Activated CD4-positive, alpha-beta T cell treated with anti-CD3 and anti-CD28 coated beads, Interleukin-2, amount 10 ng/mL, durations not matched to agents 24 days and 14 days (primary cell): ENCODE measurements around the gene PRKX. TPM values are rescaled to one million over a fixed set of nuclear protein-coding genes. Genes with fewer than 3 reads are reported as not detected.
"Not testable (repeated sequence)": the region's sequence is repeated elsewhere in the genome, so short reads cannot be mapped to it uniquely, and the experiment has no call there.

Source experiments
- DNase-seq: peaks from one replicate; pipeline ENCODE4 v3.0.0; 2022
- H3K27ac Mint-ChIP-seq: one replicate; pipeline ENCODE4 v1.8.0; 2022; ENCODE audit warnings: mild to moderate bottlenecking, mixed read lengths
- H3K27me3 Mint-ChIP-seq: one replicate; pipeline ENCODE4 v1.8.0; 2022; ENCODE audit warnings: mixed read lengths
- H3K36me3 Mint-ChIP-seq: one replicate; pipeline ENCODE4 v1.8.0; 2022; ENCODE audit warnings: low read depth, mild to moderate bottlenecking, mixed read lengths
- H3K4me1 Mint-ChIP-seq: one replicate; pipeline ENCODE4 v1.8.0; 2021; ENCODE audit warnings: mixed read lengths
- H3K4me3 Mint-ChIP-seq: one replicate; pipeline ENCODE4 v1.8.0; 2022; ENCODE audit warnings: mild to moderate bottlenecking, moderate library complexity, mixed read lengths
- H3K9me3 Mint-ChIP-seq: one replicate; pipeline ENCODE4 v1.8.0; 2021; ENCODE audit warnings: mixed read lengths
- intact Hi-C: fragments of 100-400 bp; cut with micrococcal nuclease; formaldehyde crosslinking; loops from one replicate; pipeline ENCODE4 v1.15.1; 2023
- total RNA-seq: library from RNA; stranded (reverse); gene quantifications from 2 replicates; pipeline ENCODE4 v1.2.3, GENCODE V29; 2022

The PRKX gene
- total RNA-seq: 61.3 and 62.3 TPM in 2 replicates

- Mint-ChIP-seq H3K9me3 (no peaks in the 10 kb centered on the region), H3K4me3 (peak within 1 kb of the TSS; percentile 97), H3K27me3 (no peaks in the 10 kb centered on the region), H3K4me1 (peaks cover 8% of the 10 kb centered on the region), H3K27ac (peak within 1 kb of the TSS; percentile 94), H3K36me3 (peaks cover 15% of the 10 kb centered on the region)
- intact Hi-C loops: loop anchor here (2.0 to 5.0 kb wide), 3 partner anchors 25 to 1006 kb away; no protein-coding TSS in a partner anchor
- peak; percentile 93 for DNase-seq
Measured at GRCh38 chrX:3713225-3713936, at the start of gene PRKX. Gene PRKX, minus strand, starts transcription at chrX:3713649. Its CDS starts 396 bp downstream, at chrX:3713253.

- H3K27me3 Mint-ChIP-seq: peaks cover 10% of the 10 kb centered on the region
- no peaks in the 10 kb centered on the region for H3K4me1 Mint-ChIP-seq
- DNase-seq: no peak
- no peak overlapping the region for H3K27ac Mint-ChIP-seq
- intact Hi-C loops: no loop called here
- no peak overlapping the region for H3K4me3 Mint-ChIP-seq
- no peaks in the 10 kb centered on the region for H3K36me3 Mint-ChIP-seq
- peaks cover 11% of the 10 kb centered on the region for H3K9me3 Mint-ChIP-seq
Measured at GRCh38 chrX:3763111-3763510, 49.7 kb upstream of the PRKX start.

DNA sequence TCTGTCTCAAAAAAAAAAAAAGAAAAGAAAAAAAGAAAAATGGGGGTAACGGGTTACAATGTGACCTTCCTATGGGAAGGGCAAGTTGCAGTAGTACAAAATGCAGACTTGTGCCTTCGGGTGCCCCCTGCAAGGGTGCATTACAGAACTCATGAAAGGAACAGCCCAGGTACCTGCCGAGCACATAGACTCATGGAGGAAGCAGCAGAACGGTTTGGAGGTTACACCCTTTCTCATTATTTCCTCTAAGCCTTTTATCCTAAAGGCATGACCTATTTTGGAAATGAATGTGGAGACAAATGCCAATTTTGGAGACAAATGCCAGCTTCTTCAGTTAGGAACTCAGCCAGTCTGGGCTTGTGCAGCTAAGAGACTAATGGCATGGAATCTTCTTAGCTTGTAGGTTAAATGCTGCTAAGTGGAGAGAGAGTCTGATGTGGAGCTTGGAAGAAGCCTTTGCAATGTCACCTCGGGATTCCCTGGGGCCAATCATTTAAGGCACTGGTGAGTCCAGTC, 44.1 kb upstream of the PRKX start:
- no peaks in the 10 kb centered on the region for H3K9me3 Mint-ChIP-seq
- intact Hi-C loops: no loop called here

GRCh38 chrX:3748052-3748559, 34.7 kb upstream of the PRKX start:
- peak; percentile 58 for DNase-seq
- H3K27me3 Mint-ChIP-seq: peaks cover 2% of the 10 kb centered on the region
- H3K9me3 Mint-ChIP-seq: peaks cover 4% of the 10 kb centered on the region
- peak overlapping the region; percentile 37 for H3K4me3 Mint-ChIP-seq
- peak overlapping the region; percentile 51 for H3K27ac Mint-ChIP-seq
- intact Hi-C loops: no loop called here
- peaks cover 31% of the 10 kb centered on the region for H3K4me1 Mint-ChIP-seq
- peaks cover 9% of the 10 kb centered on the region for H3K36me3 Mint-ChIP-seq

More for the DNA sequence above, 44.1 kb upstream of the PRKX start:
- Mint-ChIP-seq H3K27me3 (peaks cover 3% of the 10 kb centered on the region), H3K27ac (no peak overlapping the region), H3K4me1 (no peaks in the 10 kb centered on the region), H3K36me3 (no peaks in the 10 kb centered on the region), H3K4me3 (no peak overlapping the region)
- no peak for DNase-seq

DNA sequence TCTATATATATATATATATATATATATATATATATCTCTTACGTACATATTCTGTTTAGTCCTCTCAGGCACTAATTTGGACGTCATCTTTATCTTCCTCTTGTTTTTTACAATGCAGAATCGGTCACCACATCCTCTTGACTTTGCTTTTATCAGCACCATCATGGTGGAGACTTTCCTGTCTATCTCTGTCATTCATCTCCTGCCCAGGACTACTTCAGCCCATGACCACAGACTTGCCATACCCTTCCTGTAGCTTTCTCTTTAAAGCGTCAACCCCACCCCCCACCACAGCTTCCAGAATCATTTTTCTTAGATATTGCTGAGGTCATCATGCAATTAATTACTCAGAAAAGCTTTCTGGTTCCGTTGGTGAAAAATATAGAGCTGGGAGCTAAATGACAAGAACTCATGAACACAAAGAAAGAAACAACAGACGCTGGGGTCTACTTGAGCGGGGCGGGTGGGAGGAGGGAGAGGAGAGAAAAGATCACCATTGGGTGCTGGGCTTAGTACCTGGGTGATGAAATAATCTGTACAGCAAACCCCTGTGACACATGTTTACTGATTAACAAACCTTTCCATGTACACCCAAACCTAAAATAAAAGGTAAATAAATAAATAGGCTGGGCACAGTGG, 30.5 kb upstream of the PRKX start:
- no peaks in the 10 kb centered on the region for H3K27me3 Mint-ChIP-seq
- peak overlapping the region; percentile 56 for H3K4me3 Mint-ChIP-seq
- intact Hi-C loops: no loop called here
- peak overlapping the region; percentile 83 for H3K27ac Mint-ChIP-seq
- peak; percentile 82 for DNase-seq
- peaks cover 7% of the 10 kb centered on the region for H3K9me3 Mint-ChIP-seq
- H3K4me1 Mint-ChIP-seq: peaks cover 33% of the 10 kb centered on the region
- H3K36me3 Mint-ChIP-seq: peaks cover 13% of the 10 kb centered on the region

GRCh38 chrX:3740946-3741345, 27.5 kb upstream of the PRKX start:
- H3K27me3 Mint-ChIP-seq, intact Hi-C loops, H3K9me3 Mint-ChIP-seq, H3K4me3 Mint-ChIP-seq, DNase-seq, H3K27ac Mint-ChIP-seq: not testable (repeated sequence)
- peaks cover 11% of the 10 kb centered on the region for H3K36me3 Mint-ChIP-seq
- H3K4me1 Mint-ChIP-seq: peaks cover 23% of the 10 kb centered on the region

- peak overlapping the region; percentile 88 for H3K27ac Mint-ChIP-seq
- peaks cover 10% of the 10 kb centered on the region for H3K9me3 Mint-ChIP-seq
Measured at GRCh38 chrX:3738509-3738908, 25.1 kb upstream of the PRKX start.

DNA sequence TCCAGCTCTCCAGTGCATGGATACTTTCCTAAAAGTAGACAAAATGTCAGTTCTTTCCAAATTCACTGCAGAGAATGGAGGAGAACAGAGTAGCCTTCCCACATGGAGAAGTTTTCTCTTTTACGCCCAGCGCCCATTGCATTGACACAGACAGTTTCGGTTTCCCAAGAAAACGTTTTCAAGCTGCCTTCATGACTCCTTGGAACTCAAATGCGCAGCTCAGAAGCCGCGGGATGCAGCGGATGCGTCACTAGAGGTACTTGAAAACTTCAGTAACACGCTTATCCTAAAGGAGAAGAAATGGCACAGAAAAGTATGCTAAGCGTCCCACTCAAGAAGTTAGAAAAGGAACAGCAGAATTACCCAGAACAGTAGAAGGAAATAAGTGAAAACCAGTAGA, 23.1 kb upstream of the PRKX start:
- H3K27me3 Mint-ChIP-seq, H3K36me3 Mint-ChIP-seq, DNase-seq, H3K27ac Mint-ChIP-seq, H3K9me3 Mint-ChIP-seq, H3K4me3 Mint-ChIP-seq: not testable (repeated sequence)
- intact Hi-C loops: loop anchor here (5.0 kb wide), 1 partner anchor 34 kb away; no protein-coding TSS in a partner anchor
- H3K4me1 Mint-ChIP-seq: peaks cover 13% of the 10 kb centered on the region

More at GRCh38 chrX:3738509-3738908, 25.1 kb upstream of the PRKX start:
- intact Hi-C loops: loop anchor here (2.0 to 5.0 kb wide), 2 partner anchors 26 to 36 kb away; partner anchors contain the start of gene PRKX
- peaks cover 8% of the 10 kb centered on the region for H3K36me3 Mint-ChIP-seq
- no peaks in the 10 kb centered on the region for H3K27me3 Mint-ChIP-seq
- peaks cover 13% of the 10 kb centered on the region for H3K4me1 Mint-ChIP-seq
- H3K4me3 Mint-ChIP-seq: no peak overlapping the region
- DNase-seq: no peak

DNA sequence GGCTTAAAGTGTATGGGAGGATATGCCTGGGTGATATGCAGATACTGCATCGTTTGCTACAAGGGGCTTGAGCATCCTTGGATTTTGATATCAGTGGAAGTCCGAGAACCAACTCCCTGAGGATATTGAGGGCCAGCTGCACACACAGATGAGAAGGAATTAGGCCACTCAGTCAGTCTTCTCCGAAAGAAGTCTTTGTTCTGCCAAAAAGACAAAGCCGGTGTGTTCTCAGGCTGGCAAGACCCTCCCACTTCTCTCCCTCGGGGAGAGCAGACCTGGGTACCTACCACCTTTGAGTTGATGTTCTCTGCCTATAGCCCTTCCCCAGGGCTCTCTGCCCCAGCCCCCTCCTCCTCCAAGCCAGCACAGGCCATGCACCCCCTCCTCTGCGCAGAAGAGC, 22.4 kb upstream of the PRKX start:
- intact Hi-C loops: loop anchor here (5.0 kb wide), 1 partner anchor 34 kb away; no protein-coding TSS in a partner anchor
- H3K36me3 Mint-ChIP-seq, H3K27me3 Mint-ChIP-seq, H3K4me3 Mint-ChIP-seq, H3K27ac Mint-ChIP-seq, DNase-seq, H3K9me3 Mint-ChIP-seq: not testable (repeated sequence)
- peaks cover 13% of the 10 kb centered on the region for H3K4me1 Mint-ChIP-seq

DNA sequence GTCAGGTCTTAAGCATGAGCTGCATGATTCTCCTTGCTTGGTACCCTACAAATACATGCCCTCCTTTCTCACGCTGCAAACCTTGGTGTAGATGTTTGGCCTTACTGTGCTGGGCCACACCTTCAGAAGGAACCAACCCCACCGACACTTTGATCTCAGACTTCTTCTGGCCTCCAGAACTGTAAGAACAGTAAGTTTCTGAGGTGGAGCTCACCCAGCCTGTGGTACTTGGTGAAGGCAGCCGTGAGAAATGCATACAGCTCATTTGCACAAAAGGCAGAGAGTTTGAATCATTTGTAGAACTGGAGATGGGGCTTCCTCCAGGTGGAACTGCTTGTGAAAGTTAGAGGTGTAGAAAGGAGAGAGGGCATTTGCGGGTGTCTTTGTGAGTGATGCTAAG, 21.0 kb upstream of the PRKX start:
- H3K27ac Mint-ChIP-seq, H3K27me3 Mint-ChIP-seq, DNase-seq, H3K36me3 Mint-ChIP-seq, H3K9me3 Mint-ChIP-seq, intact Hi-C loops, H3K4me3 Mint-ChIP-seq: not testable (repeated sequence)
- H3K4me1 Mint-ChIP-seq: peaks cover 12% of the 10 kb centered on the region

DNA sequence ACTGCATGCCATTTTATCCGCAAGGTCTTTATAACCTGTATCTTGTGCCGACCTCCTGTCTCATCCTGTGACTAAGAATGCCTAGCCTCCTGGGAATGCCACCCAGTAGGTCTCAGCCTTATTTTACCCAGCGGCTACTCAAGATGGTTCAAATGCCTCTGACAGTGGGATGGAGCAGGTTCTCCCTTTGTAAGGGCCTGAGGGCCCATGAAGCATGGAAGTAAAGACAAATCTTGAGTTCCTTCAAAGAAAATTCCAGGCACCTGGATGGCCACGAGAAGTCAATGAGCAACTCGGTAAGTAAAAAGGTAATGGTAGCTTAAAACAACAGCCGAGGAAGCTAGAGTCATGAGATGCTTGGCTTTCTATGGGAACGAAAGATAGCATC, 19.6 kb upstream of the PRKX start:
- H3K27ac Mint-ChIP-seq: no peak overlapping the region

GRCh38 chrX:3732326-3733042, 19.0 kb upstream of the PRKX start:
- DNase-seq: not testable (repeated sequence)

More for the DNA sequence above, 19.6 kb upstream of the PRKX start:
- H3K9me3 Mint-ChIP-seq: no peaks in the 10 kb centered on the region
- DNase-seq: no peak
- H3K4me1 Mint-ChIP-seq: peaks cover 4% of the 10 kb centered on the region
- no peaks in the 10 kb centered on the region for H3K36me3 Mint-ChIP-seq
- no peaks in the 10 kb centered on the region for H3K27me3 Mint-ChIP-seq
- no peak overlapping the region for H3K4me3 Mint-ChIP-seq
- intact Hi-C loops: no loop called here

DNA sequence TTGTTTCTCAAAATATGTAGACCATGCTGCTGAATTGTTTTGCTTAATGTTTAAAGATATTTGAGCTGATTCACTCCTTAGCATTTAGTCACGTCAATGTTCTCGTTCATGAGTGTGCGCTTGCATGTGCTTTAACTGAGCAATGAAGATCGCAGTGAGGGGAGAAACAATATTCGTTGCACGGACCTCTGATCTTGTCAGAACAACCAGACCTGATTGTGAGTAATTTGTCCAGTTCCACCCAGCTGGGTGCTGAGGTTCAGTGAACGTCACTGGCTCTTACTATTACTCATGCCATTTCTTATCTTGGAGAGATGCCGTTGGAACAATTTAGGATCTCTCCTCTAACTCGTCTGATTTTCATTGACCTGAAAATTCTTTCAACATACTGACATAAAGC, 15.0 kb upstream of the PRKX start:
- intact Hi-C loops: no loop called here
- H3K4me1 Mint-ChIP-seq: no peaks in the 10 kb centered on the region
- H3K9me3 Mint-ChIP-seq: no peaks in the 10 kb centered on the region
- H3K27ac Mint-ChIP-seq: no peak overlapping the region
- no peaks in the 10 kb centered on the region for H3K36me3 Mint-ChIP-seq
- H3K4me3 Mint-ChIP-seq: no peak overlapping the region
- H3K27me3 Mint-ChIP-seq: no peaks in the 10 kb centered on the region
- no peak for DNase-seq

More at GRCh38 chrX:3732326-3733042, 19.0 kb upstream of the PRKX start:
- H3K4me3 Mint-ChIP-seq, H3K27ac Mint-ChIP-seq, H3K4me1 Mint-ChIP-seq, intact Hi-C loops, H3K36me3 Mint-ChIP-seq, H3K9me3 Mint-ChIP-seq, H3K27me3 Mint-ChIP-seq: not testable (repeated sequence)
